ENCODE results near the gene RPL27.
"Not testable (repeated sequence)": the region's sequence is repeated elsewhere in the genome, so short reads cannot be mapped to it uniquely, and the experiment has no call there.

RPL27 gene

DNA sequence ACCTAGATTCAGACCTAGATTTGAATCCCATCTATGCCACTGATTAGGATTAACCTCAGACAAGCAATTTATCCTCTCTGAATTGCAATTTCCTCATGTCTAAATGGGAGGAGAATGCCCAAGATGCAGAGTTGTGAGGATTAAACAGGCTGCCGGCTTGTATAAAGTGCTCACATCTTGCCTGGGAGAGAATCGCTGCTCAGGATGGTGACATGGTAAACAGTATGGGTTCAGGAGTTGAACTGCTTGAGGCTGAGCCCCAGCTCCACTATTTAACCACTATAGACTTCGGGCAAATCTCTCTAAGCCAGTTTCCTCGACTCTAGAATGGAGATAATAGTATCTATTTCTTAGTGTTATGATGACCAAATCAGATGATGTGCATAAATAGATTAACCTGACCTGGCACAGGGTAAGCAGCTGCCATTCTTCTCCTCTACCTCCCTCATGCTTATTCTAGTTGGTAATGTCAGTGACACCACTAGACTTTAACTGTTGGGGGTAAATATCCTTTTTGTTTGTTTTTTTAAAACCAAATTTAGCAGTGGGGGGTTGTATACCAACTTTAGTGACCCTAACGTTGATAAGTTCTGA lies 732 bp upstream of the RPL27 start:
- no peak for DNase-seq

DNA sequence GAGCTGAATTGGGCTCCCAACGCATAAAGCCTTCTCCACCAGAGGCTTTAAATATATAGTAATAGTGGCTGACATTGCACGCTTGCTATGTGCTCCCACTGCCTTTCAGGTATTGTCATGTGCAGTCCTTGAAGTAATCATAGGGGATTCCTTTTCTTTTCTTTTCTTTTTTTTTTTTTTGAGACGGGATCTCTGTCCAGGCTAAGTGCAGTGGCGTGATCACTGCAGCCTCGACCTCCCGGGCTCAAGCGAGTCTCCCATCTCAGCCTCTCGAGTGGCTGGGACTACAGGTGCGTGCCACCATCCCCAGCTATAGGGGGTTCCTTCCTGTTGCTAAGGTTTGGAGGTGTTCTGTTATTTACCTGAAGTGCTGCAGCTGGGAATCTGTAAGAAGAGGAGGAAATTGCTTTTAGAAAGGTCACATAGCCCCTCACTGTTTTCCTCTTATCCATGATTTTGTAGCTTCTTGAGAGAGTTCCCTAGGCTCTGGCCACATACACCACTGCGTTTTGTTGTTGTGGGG lies 845 bp downstream of the RPL27 start:
- DNase-seq, result no peak

DNA sequence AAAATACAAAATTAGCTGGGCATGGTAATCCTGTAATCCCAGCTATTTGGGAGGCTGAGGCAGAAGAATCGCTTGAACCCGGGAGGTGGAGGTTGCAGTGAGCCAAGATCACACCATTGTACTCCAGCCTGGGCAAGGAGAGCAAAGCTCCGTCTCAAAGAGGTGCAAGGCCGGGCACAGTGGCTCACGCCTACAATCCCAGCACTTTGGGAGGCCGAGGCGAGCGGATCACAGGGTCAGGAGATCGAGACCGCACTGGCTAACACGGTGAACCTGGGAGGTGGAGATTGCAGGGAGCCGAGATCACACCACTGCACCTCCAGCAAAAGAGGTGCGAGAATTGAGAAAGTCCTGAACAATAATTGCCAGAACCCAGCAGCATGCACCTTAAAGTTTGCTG lies 2.7 kb downstream of the RPL27 start:
- DNase-seq, result not testable (repeated sequence)

DNA sequence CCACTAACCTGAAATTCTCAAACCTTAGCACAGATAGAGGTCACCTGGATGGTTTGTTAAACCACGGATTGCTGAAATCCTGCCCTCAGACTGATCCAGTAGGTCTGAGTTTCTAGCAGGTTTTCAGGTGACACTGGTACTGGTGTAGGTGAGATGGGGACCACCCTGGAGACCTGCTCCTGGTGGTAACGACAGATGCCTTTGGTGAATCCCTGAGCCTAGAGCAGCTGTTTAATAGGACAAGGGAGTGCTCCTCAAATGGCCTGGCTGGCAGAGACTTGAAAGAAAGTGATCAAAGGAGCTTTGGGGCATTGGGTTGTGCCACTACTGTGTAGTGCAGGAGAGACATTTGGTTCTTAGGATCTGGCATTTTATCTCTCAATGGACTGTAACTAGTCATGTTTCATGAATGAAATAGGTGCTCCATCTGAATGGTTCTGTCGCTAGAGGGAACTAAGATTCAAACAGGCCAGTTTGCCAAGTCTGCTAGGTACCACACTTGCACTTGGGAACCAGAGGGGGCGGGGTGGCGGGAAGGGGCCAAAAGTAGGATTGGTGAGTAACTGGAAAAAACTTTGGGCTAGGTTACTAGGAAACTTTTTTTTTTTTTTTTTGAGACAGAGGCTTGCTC lies 5.4 kb downstream of the RPL27 start:
- DNase-seq, result no peak

DNA sequence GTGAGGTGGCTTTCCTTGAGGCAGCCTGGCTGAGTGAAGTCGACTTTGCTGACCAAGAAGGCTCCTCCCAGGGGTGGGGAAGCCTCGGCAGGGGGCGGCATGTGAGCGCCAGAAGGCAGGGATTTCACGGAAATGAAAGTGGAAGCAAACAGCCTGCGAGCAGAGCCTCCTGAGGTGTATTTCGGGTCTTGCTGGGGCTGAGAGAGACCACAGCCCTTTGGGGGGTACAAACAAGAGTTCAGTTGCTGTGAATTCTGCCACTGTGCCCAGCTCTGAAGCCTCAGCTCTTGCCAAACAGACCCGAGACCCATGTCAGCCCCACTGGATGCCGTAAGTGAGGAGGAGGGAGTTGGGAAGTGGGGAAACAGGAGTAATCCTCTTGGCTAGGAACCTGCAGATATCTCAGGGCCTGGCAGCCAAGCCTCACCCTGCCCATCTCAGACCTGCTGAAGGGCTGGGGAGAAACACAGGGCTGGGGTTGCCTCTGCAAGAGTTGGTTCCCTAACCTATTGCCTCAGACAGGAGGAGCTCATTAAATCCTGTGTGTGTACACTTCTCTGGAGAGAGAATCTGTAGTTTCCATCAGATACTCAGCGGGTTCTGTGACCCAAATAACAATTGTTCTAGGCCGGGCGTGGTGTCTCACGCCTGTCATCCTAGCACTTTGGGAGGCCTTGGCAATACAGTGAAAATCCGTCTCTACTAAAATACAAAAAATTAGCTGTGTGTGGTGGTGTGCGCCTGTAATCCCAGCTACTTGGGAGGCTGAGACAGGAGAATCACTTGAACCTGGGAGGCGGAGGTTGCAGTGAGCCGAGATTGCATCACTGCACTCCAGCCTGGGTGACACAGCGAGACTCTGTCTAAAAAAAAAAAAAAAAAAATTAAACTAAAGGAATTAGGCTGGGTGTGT lies 8.7 kb downstream of the RPL27 start, which contains the start of gene IFI35:
Gene IFI35, plus strand, starts transcription at position 146 of the 913 bp plus-strand sequence. Its CDS starts 164 bp downstream, at position 310.
- DNase-seq, result peak; percentile 83

DNA sequence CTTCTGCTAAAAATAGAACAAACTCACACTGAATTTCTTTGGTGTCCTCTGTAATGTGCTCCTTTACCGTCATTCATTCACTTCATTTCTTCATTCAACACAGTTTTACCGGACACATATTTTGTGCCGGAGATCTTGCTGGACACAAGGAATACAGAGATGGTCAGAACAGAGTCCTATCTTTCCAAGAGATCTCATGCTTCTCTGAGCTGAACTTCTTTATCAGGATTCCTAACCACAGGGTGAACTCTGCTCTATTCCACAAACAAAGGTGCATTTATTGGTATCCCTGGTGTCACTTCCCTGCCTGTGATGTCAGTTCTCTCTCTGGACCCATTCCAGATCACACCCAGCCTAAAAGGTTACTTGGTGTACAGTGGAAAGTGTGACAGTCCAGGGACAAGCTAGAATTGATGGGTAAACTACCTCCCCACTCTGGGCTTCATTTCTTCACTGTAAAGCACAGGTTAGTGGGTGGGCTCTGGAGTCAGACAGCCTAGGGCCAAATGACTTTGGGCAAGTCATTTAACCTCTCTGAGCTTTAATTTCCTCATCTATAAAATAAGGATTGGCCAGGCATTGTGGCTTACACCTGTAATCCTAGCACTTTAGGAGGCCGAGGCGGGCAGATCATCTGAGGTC lies 12.6 kb downstream of the RPL27 start:
- DNase-seq, result no peak

DNA sequence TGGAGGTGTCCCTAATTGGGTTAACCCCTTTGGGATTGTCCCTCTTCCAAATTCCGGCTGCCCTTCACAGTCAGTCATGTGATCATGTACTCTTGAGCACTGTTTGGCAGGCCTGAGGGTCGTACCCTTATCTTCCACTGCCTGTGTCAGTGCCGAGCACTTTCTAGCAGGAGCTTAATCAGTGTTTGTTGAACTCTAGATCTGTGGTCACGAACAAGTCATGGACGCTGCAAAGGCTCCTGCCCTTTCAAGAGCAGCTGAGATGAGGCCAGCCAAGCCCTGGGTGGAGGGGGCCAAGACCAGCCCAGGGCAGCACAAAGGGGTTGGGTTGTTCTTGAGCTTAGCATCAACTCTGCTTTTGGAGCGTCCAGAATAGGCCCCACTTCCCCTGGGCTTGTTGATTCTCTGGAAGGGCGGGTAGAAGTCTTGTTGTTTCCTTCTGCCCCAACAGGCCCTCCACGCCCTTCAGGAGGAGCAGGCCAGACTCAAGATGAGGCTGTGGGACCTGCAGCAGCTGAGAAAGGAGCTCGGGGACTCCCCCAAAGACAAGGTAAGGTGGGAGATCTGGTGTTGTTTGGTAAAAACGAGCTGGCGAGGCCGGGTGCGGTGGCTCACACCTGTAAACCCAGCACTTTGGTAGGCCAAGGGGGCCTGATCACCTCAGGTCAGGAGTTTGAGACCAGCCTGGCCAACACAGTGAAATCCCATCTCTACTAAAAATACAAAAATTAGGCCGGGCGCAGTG lies 13.7 kb downstream of the RPL27 start:
- DNase-seq, result no peak

DNA sequence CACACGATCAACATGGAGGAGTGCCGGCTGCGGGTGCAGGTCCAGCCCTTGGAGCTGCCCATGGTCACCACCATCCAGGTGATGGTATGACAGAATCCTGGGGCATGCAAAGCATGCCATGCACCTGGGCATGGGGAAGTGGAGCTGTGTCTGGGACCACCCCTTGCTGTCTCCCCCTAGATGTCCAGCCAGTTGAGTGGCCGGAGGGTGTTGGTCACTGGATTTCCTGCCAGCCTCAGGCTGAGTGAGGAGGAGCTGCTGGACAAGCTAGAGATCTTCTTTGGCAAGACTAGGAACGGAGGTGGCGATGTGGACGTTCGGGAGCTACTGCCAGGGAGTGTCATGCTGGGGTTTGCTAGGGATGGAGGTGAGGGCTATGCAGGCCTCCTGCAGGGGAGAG lies 15.1 kb downstream of the RPL27 start:
- no peak for DNase-seq

DNA sequence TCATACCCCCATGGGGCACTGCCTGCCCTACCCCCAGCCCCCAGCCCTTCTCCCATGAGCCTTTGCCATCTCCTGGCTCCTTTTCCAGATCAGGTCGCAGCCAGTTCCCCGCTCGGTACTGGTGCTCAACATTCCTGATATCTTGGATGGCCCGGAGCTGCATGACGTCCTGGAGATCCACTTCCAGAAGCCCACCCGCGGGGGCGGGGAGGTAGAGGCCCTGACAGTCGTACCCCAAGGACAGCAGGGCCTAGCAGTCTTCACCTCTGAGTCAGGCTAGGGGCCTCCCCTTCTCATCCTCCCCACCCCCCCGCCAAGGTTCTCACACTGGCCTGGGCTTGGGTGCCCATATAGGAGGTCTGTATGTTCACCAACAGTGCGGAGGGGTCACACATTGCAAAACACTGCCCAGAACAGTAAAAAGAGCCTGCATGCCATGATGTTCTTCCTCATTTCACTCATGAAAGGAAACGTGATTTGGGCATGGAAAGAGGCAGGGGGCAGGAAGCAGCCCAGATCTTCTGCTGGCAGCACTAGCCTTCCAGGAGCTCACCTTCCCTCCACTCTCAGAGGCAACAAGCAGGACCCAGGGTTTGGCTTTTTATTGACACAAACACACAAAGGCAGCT lies 15.9 kb downstream of the RPL27 start:
- DNase-seq, result no peak

DNA sequence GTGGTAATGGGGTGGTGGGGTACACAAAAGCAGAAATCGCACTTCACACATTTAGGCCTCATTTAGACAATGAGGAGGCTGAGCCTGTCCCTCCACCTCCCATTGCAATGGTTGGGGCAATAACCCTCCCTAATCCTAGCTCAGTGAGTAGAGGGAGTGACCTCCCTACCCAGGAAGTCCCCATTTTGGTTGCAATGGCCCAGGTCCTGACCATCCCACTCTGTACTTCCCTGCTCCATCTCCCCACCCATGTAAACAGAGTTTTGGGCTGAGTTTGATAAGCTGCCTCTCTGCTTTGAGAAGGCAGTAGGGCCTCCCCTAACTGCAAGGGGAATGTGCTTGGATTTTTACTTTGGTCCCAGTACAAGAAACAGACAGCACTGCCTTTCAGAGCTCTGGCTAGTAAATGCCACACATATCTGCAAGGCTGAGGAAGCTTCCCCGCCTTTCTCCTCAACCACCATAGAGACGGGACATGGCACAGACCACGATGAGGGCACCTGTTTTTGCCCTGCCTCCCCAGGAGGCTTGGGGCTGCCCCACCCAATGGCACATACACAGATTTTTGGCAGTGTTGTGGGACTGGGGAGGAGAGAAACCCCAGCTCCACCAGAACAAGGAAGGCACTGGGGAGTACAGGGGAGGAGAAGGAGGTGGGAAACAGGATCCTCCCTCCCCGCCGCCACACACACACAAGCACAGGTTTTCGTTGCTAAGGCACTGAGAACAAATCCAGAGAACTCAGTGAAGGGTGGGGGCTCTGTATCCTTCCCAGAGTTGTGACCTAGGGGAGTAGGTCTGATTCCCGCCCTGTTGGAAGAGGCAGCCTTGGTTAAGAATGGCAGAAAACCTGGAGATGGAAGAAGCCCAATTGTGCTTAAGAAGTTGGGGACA lies 16.7 kb downstream of the RPL27 start:
- no peak for DNase-seq

DNA sequence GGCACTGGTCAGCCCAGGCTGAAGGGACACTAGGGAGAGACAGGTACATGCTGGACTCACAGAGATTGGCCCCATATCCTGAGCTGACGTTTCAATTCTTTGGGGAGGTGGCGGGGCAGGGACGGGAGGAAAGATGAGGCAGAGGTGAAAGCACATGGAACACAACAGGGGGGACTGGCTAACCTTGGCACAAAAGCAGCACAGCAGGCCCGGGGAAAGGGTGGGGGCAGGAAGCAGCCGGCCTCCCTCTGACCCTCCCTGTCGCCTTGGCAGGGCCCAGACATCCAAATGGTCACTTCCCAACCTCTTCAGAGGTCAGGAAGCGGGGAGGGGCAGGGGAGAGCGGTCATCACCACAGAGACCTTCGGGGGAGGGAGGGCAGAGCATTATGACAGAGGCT lies 17.4 kb downstream of the RPL27 start:
- no peak for DNase-seq

DNA sequence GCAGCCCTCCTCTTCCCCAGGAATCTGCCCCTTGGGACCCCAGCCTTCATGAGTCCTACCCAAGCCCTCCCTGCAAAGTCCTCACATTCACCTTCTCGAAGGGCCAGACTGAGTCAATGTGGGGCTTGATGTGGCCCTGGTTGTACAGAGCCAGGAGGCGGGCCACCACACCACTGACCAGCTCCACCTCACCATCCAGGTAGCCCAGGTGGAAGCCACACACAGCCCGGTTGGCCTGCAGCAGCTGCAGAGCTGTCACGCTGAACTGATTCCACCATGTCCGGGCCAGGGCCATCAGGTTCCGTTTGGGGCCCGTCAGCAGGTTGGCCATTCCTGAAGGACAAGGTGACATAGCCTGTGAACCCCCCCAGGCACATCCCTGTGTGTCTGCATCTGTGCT lies 18.0 kb downstream of the RPL27 start:
- DNase-seq, result no peak

DNA sequence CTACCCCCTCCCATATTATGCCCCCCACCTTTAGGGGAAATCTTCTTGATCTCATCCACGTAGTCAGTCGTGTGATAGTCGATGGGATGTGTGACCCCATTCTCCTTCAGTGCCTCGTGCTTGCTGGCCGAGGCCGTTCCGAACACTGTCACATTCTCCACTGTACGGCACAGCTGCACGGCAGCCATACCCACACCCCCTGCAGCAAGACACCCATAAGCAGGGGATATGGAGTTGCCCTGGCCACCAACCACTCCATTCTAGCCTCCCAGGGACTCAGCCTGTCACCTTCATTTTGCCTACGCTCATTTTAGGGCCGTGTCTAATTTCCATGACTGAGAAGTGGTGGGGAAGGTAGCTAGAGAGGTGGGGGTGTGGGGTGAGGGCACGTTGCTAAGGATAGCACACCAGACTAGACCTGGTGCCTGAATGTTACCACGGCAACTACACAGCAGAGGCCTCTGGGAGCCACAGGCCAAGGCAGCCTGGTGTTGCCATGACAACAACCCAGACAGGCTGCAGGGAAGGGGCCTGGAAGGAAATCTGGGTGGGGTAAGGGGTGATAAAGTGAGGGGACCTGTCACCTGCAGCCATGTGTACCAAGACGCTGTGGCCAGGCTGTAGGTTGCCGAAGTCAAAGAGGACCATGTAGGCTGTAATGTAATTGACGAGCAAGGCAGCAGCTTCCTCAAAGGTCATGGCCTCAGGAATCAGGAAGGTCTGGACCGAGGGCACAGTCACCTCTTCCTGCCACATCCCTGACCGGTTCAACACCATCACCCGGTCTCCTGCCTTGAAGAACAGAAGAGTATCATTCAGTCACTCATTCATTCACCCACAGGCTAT lies 20.0 kb downstream of the RPL27 start:
- DNase-seq, result peak; percentile 10

DNA sequence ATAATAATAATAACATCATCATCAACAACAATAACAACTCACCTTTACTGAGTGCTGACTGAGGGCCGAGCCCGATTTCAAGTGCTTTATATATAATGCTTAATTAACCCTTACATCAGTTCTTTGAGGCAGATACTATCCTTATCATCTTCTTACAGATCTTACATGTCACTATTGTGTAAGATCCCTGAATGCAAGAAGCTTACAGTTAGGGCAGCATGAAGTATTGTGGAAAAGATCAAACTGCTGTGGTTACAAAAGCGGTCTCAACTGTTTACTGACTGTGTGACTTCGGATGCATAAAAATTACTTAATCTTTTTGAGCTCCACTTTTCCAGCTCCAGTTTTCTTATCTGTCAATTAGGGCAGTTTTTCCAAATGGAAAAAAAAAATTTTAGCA lies 20.7 kb downstream of the RPL27 start:
- DNase-seq, result no peak

DNA sequence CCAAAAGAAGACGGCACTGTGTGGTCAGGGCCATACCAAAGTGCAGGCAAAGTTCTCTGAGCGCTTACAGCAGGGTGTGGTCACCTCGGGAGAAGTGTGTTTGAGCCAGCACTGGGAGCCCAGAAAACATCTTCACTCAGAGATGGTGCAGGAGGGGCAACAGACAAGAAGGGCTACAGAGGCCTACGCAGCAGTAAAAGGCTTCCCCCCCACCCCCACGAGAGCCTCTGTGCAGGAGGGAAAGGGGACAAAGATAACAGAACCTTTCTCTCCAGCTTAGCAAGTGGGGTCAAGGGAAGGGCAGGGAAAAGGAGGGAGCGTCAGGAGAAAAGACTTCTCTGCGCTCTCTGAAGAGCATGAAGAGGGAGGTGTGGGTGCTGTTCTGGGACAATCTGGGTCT lies 21.2 kb downstream of the RPL27 start:
- no peak for DNase-seq

DNA sequence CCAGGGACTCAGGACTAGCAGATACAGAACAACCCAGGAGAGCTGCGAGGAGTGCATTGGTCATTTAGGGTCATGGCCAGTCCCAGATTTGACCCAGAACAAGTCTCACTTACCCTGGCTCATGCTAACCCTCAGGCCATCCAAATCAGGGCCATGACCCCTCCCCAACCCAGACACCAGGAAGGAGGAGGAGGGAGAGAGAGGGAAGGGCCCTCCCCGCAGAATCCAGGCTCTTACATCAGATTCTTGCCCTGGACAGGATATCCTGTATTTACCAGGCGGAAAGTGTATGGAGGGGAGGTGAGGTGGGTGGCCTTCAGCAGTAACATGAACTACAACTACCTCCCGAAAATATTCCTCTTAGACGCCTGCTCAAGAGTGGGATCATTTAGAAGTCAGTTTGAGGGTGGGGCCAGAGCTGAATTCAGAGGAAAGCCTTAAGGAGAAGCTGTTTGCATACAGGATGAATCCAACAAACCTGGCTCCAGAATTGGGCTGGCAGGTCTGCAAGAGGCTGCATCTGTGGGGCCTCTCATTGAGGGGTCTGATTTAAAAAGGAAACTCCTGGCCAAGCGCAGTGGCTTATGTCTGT lies 21.9 kb downstream of the RPL27 start:
- DNase-seq, result no peak

DNA sequence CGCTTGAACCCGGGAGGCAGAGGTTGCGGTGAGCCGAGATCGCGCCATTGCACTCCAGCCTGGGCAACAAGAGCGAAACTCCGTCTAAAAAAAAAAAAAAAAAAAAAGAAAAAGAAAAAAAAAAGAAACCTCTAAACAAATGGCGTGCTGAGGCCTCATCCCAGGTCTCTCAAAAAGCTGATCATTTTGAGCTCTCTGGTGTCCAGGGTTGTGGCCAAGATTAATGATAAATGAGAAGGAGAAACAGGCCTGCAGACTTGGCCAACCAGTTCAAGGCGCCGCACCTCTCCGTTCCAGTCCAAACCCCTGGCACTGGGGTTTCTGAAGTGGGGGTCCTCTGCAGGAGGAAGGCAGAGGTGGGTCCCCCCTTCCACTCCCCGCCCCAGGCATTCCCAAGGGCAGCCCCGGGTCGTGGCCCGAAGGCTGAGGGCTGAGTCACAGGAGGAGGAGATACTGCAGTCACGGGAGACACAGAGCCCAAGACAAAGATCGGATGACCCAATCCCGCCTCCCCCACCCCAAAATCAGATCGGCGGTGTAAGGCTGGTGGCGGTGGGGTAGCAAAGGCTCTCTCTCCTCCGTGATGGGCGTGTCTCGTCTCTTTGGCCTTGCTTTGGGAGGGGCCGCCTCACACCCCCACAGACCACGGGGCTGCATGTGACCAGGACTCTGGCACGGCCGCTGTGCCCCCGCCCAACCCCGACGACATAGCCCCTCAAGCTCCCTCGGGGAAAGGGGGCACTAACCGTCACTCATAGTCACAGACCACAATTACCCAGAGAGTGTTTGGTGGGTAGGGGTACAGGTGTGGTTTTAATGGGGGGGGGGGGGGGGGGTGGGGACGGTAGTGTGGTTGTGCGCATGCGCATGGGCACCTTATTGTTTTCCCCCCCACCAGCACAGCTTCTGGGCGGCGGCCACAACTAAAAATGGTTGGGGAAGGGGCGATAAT lies 22.8 kb downstream of the RPL27 start:
- DNase-seq, result peak; percentile 48
